Endothelial cell of umbilical vein (primary cell): ENCODE results near the gene DPPA2. TPM values are rescaled to one million over a fixed set of nuclear protein-coding genes. Genes with fewer than 3 reads are reported as not detected.

Experiments
- BruUV-seq: library from RNA; stranded (reverse); fragments of 400-500 nt; replicated peaks from 2 replicates; lab custom pipeline; 2021; lab: Mats Ljungman, UMichigan
- CTCF ChIA-PET: fragments of 300-600, 350-600 bp; sonication (Branson Sonifier 250); formaldehyde crosslinking; loops from one replicate; lab custom pipeline; 2021; ENCODE audit warnings: antibody characterized with exemption, inconsistent platforms; lab: Charles Lee
- POLR2A ChIA-PET: fragments of 300-600, 350-600 bp; sonication (Branson Sonifier 250); formaldehyde crosslinking; loops from one replicate; lab custom pipeline; 2021; ENCODE audit warnings: antibody characterized with exemption, inconsistent platforms; lab: Charles Lee
- DNase-seq: peaks from one replicate; pipeline ENCODE4 v3.0.0-alpha.2; 2011; ENCODE audit warnings: low read depth, low spot score
- FAIRE-seq: peaks from 2 replicates; lab custom pipeline; 2011; peaks lifted over from hg19 to GRCh38; lab: Jason Lieb, UNC
- H2AFZ ChIP-seq: 2 replicates; pipeline ENCODE4 v1.6.0; 2012; ENCODE audit warnings: low read depth, low read length, control low read depth, inconsistent platforms
- H3K27ac ChIP-seq: 2 replicates; pipeline ENCODE4 v1.5.1; 2011; ENCODE audit warnings: low read depth, mild to moderate bottlenecking, control low read depth, low read length, moderate library complexity; ENCODE audit not compliant: insufficient read depth
- H3K27me3 ChIP-seq, 2 experiments: 2 replicates each; pipeline versions ENCODE4 v1.6.0 to v1.6.1; 2011; ENCODE audit warnings: low read length in 2 of 2, mixed read lengths in 1 of 2; ENCODE audit not compliant: control insufficient read depth in 2 of 2, insufficient read depth in 2 of 2
- H3K36me3 ChIP-seq, 2 experiments: 2 replicates in 1 of 2; 3 replicates in 1 of 2; pipeline ENCODE4 v1.5.1; 2011; ENCODE audit warnings: low read length in 2 of 2, mild to moderate bottlenecking in 1 of 2, moderate library complexity in 1 of 2; ENCODE audit not compliant: control insufficient read depth in 2 of 2, insufficient read depth in 2 of 2; ENCODE audit errors: extremely low read depth in 1 of 2
- H3K4me1 ChIP-seq: 3 replicates; pipeline ENCODE4 v1.5.1; 2011; ENCODE audit warnings: mild to moderate bottlenecking, low read length; ENCODE audit not compliant: control insufficient read depth, insufficient read depth; ENCODE audit errors: extremely low read depth
- H3K4me2 ChIP-seq: 2 replicates; pipeline ENCODE4 v1.6.1; 2011; ENCODE audit warnings: low read length, control low read depth, mixed read lengths; ENCODE audit not compliant: insufficient read depth
- H3K4me3 ChIP-seq, 3 experiments: fragments of 200-600 bp in 1 of 3; sonication (generic), shearing (Covaris generic) in 1 of 3; replicated peaks in 1 of 3; 2 replicates each; pipeline ENCODE4 v1.5.1; 2011 to 2016; ENCODE audit warnings: control low read depth in 3 of 3, low read length in 3 of 3, mild to moderate bottlenecking in 2 of 3, inconsistent platforms in 1 of 3, low read depth in 1 of 3, moderate library complexity in 1 of 3; ENCODE audit not compliant: insufficient read depth in 1 of 3
- H3K79me2 ChIP-seq: 2 replicates; pipeline ENCODE4 v1.6.0; 2012; ENCODE audit warnings: low read length, inconsistent platforms; ENCODE audit not compliant: control insufficient read depth, insufficient read depth
- H3K9ac ChIP-seq: replicated peaks from 2 replicates; pipeline ENCODE3; 2011; ENCODE audit warnings: low read length, control low read depth; ENCODE audit not compliant: insufficient read depth; ENCODE audit errors: extremely low read depth
- H3K9me1 ChIP-seq: replicated peaks from 3 replicates; pipeline ENCODE4 v1.6.0; 2011; ENCODE audit warnings: mild to moderate bottlenecking, low read length; ENCODE audit not compliant: control insufficient read depth, insufficient read depth; ENCODE audit errors: extremely low read depth
- H3K9me3 ChIP-seq: replicated peaks from 2 replicates; pipeline ENCODE4 v1.5.1; 2012; ENCODE audit warnings: low read length, inconsistent platforms; ENCODE audit not compliant: control insufficient read depth, insufficient read depth
- H4K20me1 ChIP-seq: replicated peaks from 2 replicates; pipeline ENCODE3; 2011; ENCODE audit warnings: mild to moderate bottlenecking, low read length; ENCODE audit not compliant: control insufficient read depth, insufficient read depth; ENCODE audit errors: extremely low read depth
- EZH2 ChIP-seq: IDR thresholded peaks from 2 replicates; pipeline ENCODE4 v1.6.1; 2012; ENCODE audit warnings: borderline replicate concordance, low read depth, mild to moderate bottlenecking, moderate library complexity, low read length, inconsistent platforms; ENCODE audit not compliant: severe bottlenecking
- FOS ChIP-seq: IDR thresholded peaks from 2 replicates; pipeline ENCODE4 v1.6.1; 2011; ENCODE audit warnings: mild to moderate bottlenecking, low read length, moderate library complexity, borderline replicate concordance; ENCODE audit not compliant: insufficient read depth
- GATA2 ChIP-seq: IDR thresholded peaks from 2 replicates; pipeline ENCODE4 v1.7.0; 2011; ENCODE audit warnings: low read depth, mild to moderate bottlenecking, moderate library complexity, mixed read lengths, low read length; ENCODE audit not compliant: insufficient read length, insufficient read depth
- JUN ChIP-seq: IDR thresholded peaks from 2 replicates; pipeline ENCODE4 v1.6.1; 2011; ENCODE audit warnings: borderline replicate concordance, low read depth; ENCODE audit not compliant: insufficient read length, insufficient read depth
- MAX ChIP-seq: IDR thresholded peaks from 2 replicates; pipeline ENCODE4 v1.6.1; 2011; ENCODE audit not compliant: insufficient read depth, insufficient read length
- MYC ChIP-seq: IDR thresholded peaks from one replicate; pipeline ENCODE4 v1.6.1; 2011; ENCODE audit warnings: mild to moderate bottlenecking, low read depth, low read length
- POLR2A ChIP-seq: IDR thresholded peaks from 2 replicates; pipeline ENCODE4 v1.6.1; 2012; ENCODE audit warnings: low read depth, mild to moderate bottlenecking, control low read depth, low read length
- POLR2AphosphoS5 ChIP-seq: IDR thresholded peaks from 2 replicates; pipeline ENCODE4 v1.6.1; 2012; ENCODE audit warnings: low read depth, mild to moderate bottlenecking, control low read depth, low read length, moderate library complexity; ENCODE audit not compliant: insufficient read depth
- dilution Hi-C: fragments of 300-500 bp; cut with MboI; formaldehyde crosslinking; loops from one replicate; pipeline ENCODE4 v1.15.0; 2019; ENCODE audit warnings: low sequenced_read_pairs; ENCODE audit not compliant: extremely low pct_ligation_motif_present
- intact Hi-C: fragments of 100-400 bp; cut with micrococcal nuclease; formaldehyde crosslinking; loops from one replicate; pipeline ENCODE4 v1.10.0; 2022
- polyA plus RNA-seq, 4 experiments: library from polyadenylated mRNA; depleted of rRNA in 3 of 4; stranded (reverse) in 3 of 4; unstranded in 1 of 4; fragments of >200 nt; gene quantifications; 2 replicates each; pipeline versions ENCODE4 v1.2.1 to v1.2.3, GENCODE V29; 2011 to 2012; ENCODE audit warnings: missing spikeins in 1 of 4
- total RNA-seq: library from RNA; stranded (reverse); gene quantifications from 2 replicates; pipeline ENCODE4 v1.2.3, GENCODE V29; 2021
- TF ChIP-seq, protein P1 (sequence below), 2 donors: IDR thresholded peaks; 1 replicate in 1 of 2; 2 replicates in 1 of 2; pipeline ENCODE4 v1.5.1; 2011; ENCODE audit warnings: low read length in 2 of 2, mild to moderate bottlenecking in 2 of 2, moderate library complexity in 2 of 2, control low read depth in 1 of 2, inconsistent platforms in 1 of 2, low read depth in 1 of 2; ENCODE audit not compliant: insufficient read depth in 1 of 2; ENCODE audit errors: extremely low read depth in 1 of 2

DPPA2 gene
- total and polyA plus RNA-seq, 2 donors (not counting 3 experiments of a cell fraction or from before 2014, with no cell fraction given) = not detected

DNA sequence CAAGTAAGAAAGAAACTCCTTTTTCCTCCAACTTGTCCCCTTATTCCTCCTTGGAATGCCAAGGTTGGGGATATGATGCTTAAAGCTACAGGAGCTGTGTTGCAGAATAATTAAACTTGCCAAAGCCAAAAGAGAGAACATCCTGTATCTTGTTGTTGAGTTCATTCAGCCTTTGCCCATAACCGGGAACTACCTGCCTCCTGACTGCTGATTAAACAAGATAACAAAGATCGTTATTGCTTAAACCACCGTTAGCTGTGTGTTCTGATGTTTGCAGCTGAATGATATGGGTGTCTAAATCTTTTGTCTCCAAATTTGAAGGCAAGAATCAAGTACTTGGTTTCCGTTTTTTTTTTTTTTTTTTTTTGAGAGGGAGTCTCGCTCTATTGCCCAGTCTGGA, 61.5 kb downstream of the DPPA2 start:
- no peaks in the 10 kb centered on the region for H3K9me1 ChIP-seq
- FAIRE-seq = no peak
- H4K20me1 ChIP-seq = no peaks in the 10 kb centered on the region
- no peak overlapping the region for H3K27ac ChIP-seq
- no peaks in the 10 kb centered on the region for H3K9me3 ChIP-seq
- intact Hi-C loops (no loop called here), dilution Hi-C loops (no loop called here)
- no peak for TF ChIP-seq POLR2A
- no peak for TF ChIP-seq MYC
- no peak for TF ChIP-seq GATA2
- TF ChIP-seq FOS = no peak
- TF ChIP-seq JUN = no peak
- no peak for TF ChIP-seq MAX
- TF ChIP-seq POLR2AphosphoS5 = no peak
- no peak for TF ChIP-seq EZH2
- TF ChIP-seq, protein P1, sequence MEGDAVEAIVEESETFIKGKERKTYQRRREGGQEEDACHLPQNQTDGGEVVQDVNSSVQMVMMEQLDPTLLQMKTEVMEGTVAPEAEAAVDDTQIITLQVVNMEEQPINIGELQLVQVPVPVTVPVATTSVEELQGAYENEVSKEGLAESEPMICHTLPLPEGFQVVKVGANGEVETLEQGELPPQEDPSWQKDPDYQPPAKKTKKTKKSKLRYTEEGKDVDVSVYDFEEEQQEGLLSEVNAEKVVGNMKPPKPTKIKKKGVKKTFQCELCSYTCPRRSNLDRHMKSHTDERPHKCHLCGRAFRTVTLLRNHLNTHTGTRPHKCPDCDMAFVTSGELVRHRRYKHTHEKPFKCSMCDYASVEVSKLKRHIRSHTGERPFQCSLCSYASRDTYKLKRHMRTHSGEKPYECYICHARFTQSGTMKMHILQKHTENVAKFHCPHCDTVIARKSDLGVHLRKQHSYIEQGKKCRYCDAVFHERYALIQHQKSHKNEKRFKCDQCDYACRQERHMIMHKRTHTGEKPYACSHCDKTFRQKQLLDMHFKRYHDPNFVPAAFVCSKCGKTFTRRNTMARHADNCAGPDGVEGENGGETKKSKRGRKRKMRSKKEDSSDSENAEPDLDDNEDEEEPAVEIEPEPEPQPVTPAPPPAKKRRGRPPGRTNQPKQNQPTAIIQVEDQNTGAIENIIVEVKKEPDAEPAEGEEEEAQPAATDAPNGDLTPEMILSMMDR (IDR thresholded peaks at IDR 0.05; ENCODE audit: extremely low read depth in 1 of 2, insufficient read depth in 1 of 2, low read depth in 1 of 2, low read length in 2 of 2) = no peak
- BruUV-seq = no TSS peak
- ChIA-PET CTCF (no interaction called here), POLR2A (no interaction called here)
- no peak overlapping the region for H3K4me2 ChIP-seq
- no peak for DNase-seq
- no peak overlapping the region for H2AFZ ChIP-seq
- H3K4me1 ChIP-seq = peaks cover 7% of the 10 kb centered on the region
- no peaks in the 10 kb centered on the region for H3K27me3 ChIP-seq
- H3K36me3 ChIP-seq = no peaks in the 10 kb centered on the region
- H3K79me2 ChIP-seq = no peaks in the 10 kb centered on the region
- H3K4me3 ChIP-seq = no peak overlapping the region
- no peak overlapping the region for H3K9ac ChIP-seq
